HepG2 (cell line): ENCODE measurements around the gene EFS. TPM values are rescaled to one million over a fixed set of nuclear protein-coding genes. Genes with fewer than 3 reads are reported as not detected.

Source experiments
- E2F1 ChIP-seq: sonication (generic); formaldehyde crosslinking; IDR thresholded peaks from 2 replicates; pipeline ENCODE4 v1.5.0; 2020; ENCODE audit warnings: missing genetic modification reagents
- NFIB ChIP-seq: sonication (generic); formaldehyde crosslinking; IDR thresholded peaks from 2 replicates; pipeline ENCODE4 v1.9.0; 2021; ENCODE audit warnings: missing genetic modification reagents, mild to moderate bottlenecking, borderline replicate concordance
- PHF5A ChIP-seq: IDR thresholded peaks from one replicate; pipeline ENCODE4 v1.6.1; 2018; ENCODE audit warnings: low read depth, missing genetic modification reagents; ENCODE audit not compliant: unreplicated experiment
- SIN3B ChIP-seq: fragments of 150-350 bp; IDR thresholded peaks from 2 replicates; pipeline ENCODE4 v1.6.1; 2014; ENCODE audit warnings: low read length
- SMAD3 ChIP-seq: sonication (generic); formaldehyde crosslinking; IDR thresholded peaks from 2 replicates; pipeline ENCODE4 v1.4.0; 2020; ENCODE audit warnings: missing genetic modification reagents
- SOX13 ChIP-seq, 3 experiments: fragments of 450-650 bp in 1 of 3; sonication (generic) in 1 of 3; formaldehyde crosslinking in 1 of 3; IDR thresholded peaks in 2 of 3; conservative IDR thresholded peaks in 1 of 3; 2 replicates each; pipeline versions ENCODE4 v1.5.0 to v1.6.1; 2016 to 2020; ENCODE audit warnings: antibody characterized with exemption in 1 of 3, mild to moderate bottlenecking in 1 of 3, missing compliant biosample characterization in 1 of 3, missing genetic modification reagents in 1 of 3, moderate library complexity in 1 of 3
- SRY ChIP-seq: sonication (generic); formaldehyde crosslinking; IDR thresholded peaks from 2 replicates; pipeline ENCODE4 v1.8.0; 2022; ENCODE audit warnings: mild to moderate bottlenecking, missing genetic modification reagents
- ZBTB8A ChIP-seq: sonication (generic); formaldehyde crosslinking; IDR thresholded peaks from 2 replicates; pipeline ENCODE4 v1.4.0; 2020; ENCODE audit warnings: mild to moderate bottlenecking, low read depth, missing genetic modification reagents, borderline replicate concordance
- ZNF550 ChIP-seq: sonication (generic); formaldehyde crosslinking; IDR thresholded peaks from 2 replicates; pipeline ENCODE4 v1.4.0; 2020; ENCODE audit warnings: mild to moderate bottlenecking, missing genetic modification reagents, borderline replicate concordance
- ZNF576 ChIP-seq: sonication (generic); formaldehyde crosslinking; IDR thresholded peaks from 2 replicates; pipeline ENCODE4 v1.4.0; 2020; ENCODE audit warnings: mild to moderate bottlenecking, missing genetic modification reagents
- ZNF589 ChIP-seq: sonication (generic); formaldehyde crosslinking; conservative IDR thresholded peaks from 2 replicates; pipeline ENCODE4 v1.8.0; 2022; ENCODE audit warnings: mild to moderate bottlenecking, moderate library complexity, missing genetic modification reagents
- ZNF841 ChIP-seq: sonication (generic); formaldehyde crosslinking; IDR thresholded peaks from 2 replicates; pipeline ENCODE4 v1.8.1; 2023; ENCODE audit warnings: missing genetic modification reagents, borderline replicate concordance
- ZSCAN29 ChIP-seq: sonication (generic); formaldehyde crosslinking; conservative IDR thresholded peaks from 2 replicates; pipeline ENCODE4 v1.4.0; 2020; ENCODE audit warnings: mild to moderate bottlenecking, missing genetic modification reagents
- polyA plus RNA-seq, 8 experiments: library from polyadenylated mRNA; depleted of rRNA in 3 of 8; stranded (reverse) in 7 of 8; unstranded in 1 of 8; fragments of >200 nt; fragmentation: Illumina TruSeq in 4 of 8; extraction: Trizol in 4 of 8; gene quantifications; 2 replicates each; pipeline versions ENCODE4 v1.2.1 to v1.2.3, GENCODE V29; 2011 to 2016; ENCODE audit warnings: low read depth in 4 of 8, missing spikeins in 1 of 8, mixed read lengths in 1 of 8; ENCODE audit not compliant: insufficient read depth in 1 of 8
- total RNA-seq, 5 experiments: library from RNA; depleted of rRNA; stranded (reverse); fragments of >200 nt; fragmentation: Illumina TruSeq; extraction: Trizol; gene quantifications; 2 replicates each; pipeline ENCODE4 v1.2.3, GENCODE V29; 2016; ENCODE audit warnings: low read depth in 1 of 5
- TF ChIP-seq, protein P1 (sequence below): IDR thresholded peaks from 2 replicates; pipeline ENCODE4 v1.6.1; 2016; ENCODE audit warnings: missing compliant biosample characterization, missing genetic modification reagents, borderline replicate concordance
- TF ChIP-seq, protein P2 (sequence below): sonication (generic); formaldehyde crosslinking; IDR thresholded peaks from 2 replicates; pipeline ENCODE4 v1.5.1; 2020; ENCODE audit warnings: missing genetic modification reagents, mild to moderate bottlenecking, borderline replicate concordance
- TF ChIP-seq, protein P3 (sequence below): conservative IDR thresholded peaks from 2 replicates; pipeline ENCODE4 v1.6.1; 2018; ENCODE audit warnings: missing genetic modification reagents
- TF ChIP-seq, protein P4 (sequence below): sonication (generic); formaldehyde crosslinking; conservative IDR thresholded peaks from 2 replicates; pipeline ENCODE4 v1.8.1; 2023; ENCODE audit warnings: missing genetic modification reagents
- TF ChIP-seq, protein P5 (sequence below): sonication (generic); formaldehyde crosslinking; IDR thresholded peaks from 2 replicates; pipeline ENCODE4 v1.4.0; 2020; ENCODE audit warnings: mild to moderate bottlenecking, low read depth, missing genetic modification reagents

The EFS gene
- total and polyA plus RNA-seq, 2 of the 13 experiments (the other 11 are each of a cell fraction or from before 2014, with no cell fraction given) = not detected

GRCh38 chr14:23322568-23323517 lies 42.1 kb downstream of the EFS start (continued):
- TF ChIP-seq, protein P1, sequence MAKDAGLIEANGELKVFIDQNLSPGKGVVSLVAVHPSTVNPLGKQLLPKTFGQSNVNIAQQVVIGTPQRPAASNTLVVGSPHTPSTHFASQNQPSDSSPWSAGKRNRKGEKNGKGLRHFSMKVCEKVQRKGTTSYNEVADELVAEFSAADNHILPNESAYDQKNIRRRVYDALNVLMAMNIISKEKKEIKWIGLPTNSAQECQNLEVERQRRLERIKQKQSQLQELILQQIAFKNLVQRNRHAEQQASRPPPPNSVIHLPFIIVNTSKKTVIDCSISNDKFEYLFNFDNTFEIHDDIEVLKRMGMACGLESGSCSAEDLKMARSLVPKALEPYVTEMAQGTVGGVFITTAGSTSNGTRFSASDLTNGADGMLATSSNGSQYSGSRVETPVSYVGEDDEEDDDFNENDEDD (CRISPR knock-in tag) = no peak
- TF ChIP-seq, protein P2, sequence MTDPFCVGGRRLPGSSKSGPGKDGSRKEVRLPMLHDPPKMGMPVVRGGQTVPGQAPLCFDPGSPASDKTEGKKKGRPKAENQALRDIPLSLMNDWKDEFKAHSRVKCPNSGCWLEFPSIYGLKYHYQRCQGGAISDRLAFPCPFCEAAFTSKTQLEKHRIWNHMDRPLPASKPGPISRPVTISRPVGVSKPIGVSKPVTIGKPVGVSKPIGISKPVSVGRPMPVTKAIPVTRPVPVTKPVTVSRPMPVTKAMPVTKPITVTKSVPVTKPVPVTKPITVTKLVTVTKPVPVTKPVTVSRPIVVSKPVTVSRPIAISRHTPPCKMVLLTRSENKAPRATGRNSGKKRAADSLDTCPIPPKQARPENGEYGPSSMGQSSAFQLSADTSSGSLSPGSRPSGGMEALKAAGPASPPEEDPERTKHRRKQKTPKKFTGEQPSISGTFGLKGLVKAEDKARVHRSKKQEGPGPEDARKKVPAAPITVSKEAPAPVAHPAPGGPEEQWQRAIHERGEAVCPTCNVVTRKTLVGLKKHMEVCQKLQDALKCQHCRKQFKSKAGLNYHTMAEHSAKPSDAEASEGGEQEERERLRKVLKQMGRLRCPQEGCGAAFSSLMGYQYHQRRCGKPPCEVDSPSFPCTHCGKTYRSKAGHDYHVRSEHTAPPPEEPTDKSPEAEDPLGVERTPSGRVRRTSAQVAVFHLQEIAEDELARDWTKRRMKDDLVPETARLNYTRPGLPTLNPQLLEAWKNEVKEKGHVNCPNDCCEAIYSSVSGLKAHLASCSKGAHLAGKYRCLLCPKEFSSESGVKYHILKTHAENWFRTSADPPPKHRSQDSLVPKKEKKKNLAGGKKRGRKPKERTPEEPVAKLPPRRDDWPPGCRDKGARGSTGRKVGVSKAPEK (CRISPR knock-in tag) = no peak
- TF ChIP-seq, protein P3, sequence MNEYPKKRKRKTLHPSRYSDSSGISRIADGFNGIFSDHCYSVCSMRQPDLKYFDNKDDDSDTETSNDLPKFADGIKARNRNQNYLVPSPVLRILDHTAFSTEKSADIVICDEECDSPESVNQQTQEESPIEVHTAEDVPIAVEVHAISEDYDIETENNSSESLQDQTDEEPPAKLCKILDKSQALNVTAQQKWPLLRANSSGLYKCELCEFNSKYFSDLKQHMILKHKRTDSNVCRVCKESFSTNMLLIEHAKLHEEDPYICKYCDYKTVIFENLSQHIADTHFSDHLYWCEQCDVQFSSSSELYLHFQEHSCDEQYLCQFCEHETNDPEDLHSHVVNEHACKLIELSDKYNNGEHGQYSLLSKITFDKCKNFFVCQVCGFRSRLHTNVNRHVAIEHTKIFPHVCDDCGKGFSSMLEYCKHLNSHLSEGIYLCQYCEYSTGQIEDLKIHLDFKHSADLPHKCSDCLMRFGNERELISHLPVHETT (CRISPR knock-in tag) = no peak
- TF ChIP-seq, protein P4, sequence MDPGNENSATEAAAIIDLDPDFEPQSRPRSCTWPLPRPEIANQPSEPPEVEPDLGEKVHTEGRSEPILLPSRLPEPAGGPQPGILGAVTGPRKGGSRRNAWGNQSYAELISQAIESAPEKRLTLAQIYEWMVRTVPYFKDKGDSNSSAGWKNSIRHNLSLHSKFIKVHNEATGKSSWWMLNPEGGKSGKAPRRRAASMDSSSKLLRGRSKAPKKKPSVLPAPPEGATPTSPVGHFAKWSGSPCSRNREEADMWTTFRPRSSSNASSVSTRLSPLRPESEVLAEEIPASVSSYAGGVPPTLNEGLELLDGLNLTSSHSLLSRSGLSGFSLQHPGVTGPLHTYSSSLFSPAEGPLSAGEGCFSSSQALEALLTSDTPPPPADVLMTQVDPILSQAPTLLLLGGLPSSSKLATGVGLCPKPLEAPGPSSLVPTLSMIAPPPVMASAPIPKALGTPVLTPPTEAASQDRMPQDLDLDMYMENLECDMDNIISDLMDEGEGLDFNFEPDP (CRISPR knock-in tag) = no peak
- TF ChIP-seq ZBTB8A (CRISPR knock-in tag) (no peak), ZSCAN29 (CRISPR knock-in tag) (no peak), SOX13 (IDR thresholded peaks at IDR 0.05) (no peak), SOX13 (CRISPR knock-in tag; conservative IDR thresholded peaks at IDR 0.05 in 1 of 2, IDR thresholded peaks at IDR 0.05 in 1 of 2) (no peak), PHF5A (no peak), SIN3B (no peak), E2F1 (no peak), SRY (CRISPR knock-in tag) (no peak; the same call in 1 of the 2 replicates), SMAD3 (no peak), ZNF576 (CRISPR knock-in tag) (no peak), NFIB (CRISPR knock-in tag) (no peak), ZNF841 (CRISPR knock-in tag) (no peak), ZNF550 (CRISPR knock-in tag) (no peak), ZNF589 (CRISPR knock-in tag) (no peak)
- TF ChIP-seq, protein P5, sequence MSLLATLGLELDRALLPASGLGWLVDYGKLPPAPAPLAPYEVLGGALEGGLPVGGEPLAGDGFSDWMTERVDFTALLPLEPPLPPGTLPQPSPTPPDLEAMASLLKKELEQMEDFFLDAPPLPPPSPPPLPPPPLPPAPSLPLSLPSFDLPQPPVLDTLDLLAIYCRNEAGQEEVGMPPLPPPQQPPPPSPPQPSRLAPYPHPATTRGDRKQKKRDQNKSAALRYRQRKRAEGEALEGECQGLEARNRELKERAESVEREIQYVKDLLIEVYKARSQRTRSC (CRISPR knock-in tag) = no peak
